NCI-H2171 treated with DMSO at 0.1 percent for 48 hours (cell line): ENCODE measurements around the gene ZCCHC3.
A peak's percentile ranks its signal among the peaks of the same experiment; 100 is the strongest.

Source experiments
- DNase-seq: peaks from one replicate; lab custom pipeline; 2025; lab: John Stamatoyannopoulos, UW

ZCCHC3 gene

GRCh38 chr20:284172-284571 is 13.2 kb upstream of the ZCCHC3 start:
- no peak for DNase-seq

DNA sequence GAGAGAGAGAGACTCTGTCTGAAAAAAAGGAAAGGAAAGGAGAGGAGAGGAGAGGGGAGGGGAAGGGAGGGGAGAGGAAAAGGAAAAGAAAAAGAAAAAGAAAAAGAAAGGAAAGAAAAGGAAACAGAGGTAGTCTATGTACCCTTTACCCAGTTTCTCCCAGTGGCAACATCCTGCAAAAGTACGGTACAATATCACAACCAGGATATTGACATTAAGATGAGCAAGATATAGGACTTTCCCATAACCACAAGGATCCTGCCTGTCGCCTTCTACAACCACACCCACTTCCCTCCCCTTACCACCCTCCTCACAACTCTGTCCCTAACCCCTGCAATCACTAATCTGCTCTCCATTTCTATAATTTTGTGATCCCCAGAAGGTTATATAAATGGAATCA is 10.9 kb upstream of the ZCCHC3 start:
- DNase-seq, result no peak

DNA sequence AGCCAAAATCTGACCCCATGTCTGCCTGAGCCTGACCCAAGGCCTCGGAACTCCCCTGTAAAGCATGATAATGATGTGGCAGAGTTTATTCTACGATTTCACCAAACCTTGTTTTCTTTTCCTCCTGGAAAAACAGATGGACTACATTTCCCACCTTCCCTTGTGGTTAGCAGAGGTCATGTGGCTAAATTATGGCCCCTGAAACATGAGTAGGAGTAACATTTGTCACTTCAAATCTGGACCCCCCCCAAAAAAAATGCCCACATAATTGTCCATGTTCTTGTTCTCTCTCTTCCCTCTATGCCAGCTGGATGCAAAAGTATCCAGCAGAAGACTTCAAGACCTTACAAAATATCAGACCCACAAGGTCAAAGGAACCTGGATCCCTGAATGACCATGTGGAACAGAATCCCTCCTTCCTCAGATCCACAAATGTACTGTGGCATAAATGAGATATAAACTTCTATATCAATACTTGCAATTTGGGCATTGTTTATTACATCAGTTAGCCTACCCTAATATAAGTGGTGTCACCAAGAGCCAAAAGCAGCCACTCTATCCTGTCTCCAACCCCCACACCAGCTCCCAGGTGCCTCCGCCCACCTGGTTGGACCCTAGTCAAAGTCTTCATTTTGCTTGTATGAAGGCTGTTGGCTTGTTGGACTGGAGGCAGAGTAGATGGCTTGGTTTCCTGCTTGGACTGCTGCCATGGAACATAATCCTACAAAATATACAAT is 8.2 kb upstream of the ZCCHC3 start:
- no peak for DNase-seq

GRCh38 chr20:289693-290083 is 7.7 kb upstream of the ZCCHC3 start:
- peak; percentile 55 for DNase-seq

DNA sequence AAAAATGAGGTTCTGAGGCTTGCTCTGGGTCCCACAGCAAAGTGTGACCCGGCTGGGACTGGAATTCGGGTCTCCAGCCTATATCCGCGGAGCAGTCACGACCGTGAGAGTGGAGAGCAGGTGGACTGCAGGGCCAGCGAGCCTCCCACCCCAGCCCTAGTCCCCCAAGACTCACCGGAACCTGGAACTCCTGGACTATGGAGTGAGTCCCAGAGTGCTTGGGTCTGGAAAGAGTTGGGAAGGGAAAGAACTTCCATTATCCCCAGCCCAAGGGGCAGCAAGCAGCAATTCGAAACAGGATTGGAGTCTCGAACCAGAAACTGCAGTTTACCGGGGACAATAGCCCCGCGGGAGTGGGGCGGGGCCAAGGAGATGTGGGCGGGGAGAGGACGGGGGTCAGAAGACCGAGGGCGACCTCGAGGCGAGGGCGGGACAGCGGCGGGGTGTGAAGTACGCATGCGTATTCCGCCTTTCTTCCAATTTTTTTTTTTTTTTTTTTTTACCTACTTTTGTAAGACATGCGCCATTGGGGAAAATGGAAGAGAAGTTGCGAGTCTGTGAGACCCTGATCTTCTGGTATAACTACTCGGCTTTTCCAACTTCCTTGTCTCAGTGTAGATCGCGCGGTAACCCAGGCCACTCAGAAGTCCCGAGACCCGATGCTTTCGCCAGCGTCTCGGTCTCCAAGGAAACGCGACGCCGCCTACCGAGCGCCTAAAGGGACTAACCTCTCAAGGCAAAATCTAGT is 7.1 kb upstream of the ZCCHC3 start, which contains the start of gene C20orf96:
Gene C20orf96, minus strand, starts transcription at position 667 of the 748 bp plus-strand sequence. Its CDS starts 140 bp downstream, at position 527.
- peak; percentile 90 for DNase-seq

DNA sequence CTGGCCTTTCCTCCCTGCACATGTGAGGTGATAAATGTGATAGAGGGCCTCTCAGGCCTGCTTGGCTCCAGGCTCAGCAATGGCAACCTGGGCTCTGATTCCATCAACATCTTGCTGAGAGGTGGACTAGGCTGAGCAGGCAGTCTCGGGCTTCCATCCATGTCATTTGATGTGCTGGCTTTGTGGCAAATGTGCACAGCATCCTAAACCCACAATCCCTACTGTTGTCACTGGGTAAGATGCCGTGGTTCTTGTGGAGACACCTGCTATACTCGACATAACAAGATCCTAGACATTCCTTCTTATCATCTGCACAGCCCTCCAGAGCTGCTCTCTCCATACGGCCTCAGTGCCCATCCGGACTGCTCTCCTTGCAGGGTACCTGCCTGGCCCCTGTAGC is 2.8 kb upstream of the ZCCHC3 start:
- DNase-seq, result no peak

DNA sequence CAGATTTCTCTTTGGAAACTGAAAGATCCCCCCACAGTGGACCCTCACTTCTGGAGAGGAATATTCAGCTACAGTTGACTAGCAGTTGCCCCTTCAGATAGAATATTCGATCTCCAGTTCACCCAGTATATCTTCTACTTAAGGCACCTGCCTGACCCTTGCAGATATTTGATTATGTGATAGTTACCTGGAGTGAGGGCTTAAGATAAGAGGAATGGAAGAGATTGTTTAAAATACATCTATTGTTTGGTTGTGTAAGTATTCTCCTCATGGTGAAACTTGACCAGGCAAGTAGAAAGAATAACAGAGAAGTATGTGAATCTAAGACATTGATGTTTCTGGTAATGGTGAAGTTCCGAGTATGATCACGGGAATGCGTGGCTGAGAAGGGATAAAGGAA is 1.6 kb upstream of the ZCCHC3 start:
- DNase-seq, result no peak

GRCh38 chr20:297925-298775 is 780 bp downstream of the ZCCHC3 start:
- DNase-seq, result peak; percentile 53

- no peak for DNase-seq
Observed at GRCh38 chr20:298776-299391, 1.5 kb downstream of the ZCCHC3 start.

GRCh38 chr20:300345-300990 is 3.1 kb downstream of the ZCCHC3 start:
- DNase-seq, result no peak

DNA sequence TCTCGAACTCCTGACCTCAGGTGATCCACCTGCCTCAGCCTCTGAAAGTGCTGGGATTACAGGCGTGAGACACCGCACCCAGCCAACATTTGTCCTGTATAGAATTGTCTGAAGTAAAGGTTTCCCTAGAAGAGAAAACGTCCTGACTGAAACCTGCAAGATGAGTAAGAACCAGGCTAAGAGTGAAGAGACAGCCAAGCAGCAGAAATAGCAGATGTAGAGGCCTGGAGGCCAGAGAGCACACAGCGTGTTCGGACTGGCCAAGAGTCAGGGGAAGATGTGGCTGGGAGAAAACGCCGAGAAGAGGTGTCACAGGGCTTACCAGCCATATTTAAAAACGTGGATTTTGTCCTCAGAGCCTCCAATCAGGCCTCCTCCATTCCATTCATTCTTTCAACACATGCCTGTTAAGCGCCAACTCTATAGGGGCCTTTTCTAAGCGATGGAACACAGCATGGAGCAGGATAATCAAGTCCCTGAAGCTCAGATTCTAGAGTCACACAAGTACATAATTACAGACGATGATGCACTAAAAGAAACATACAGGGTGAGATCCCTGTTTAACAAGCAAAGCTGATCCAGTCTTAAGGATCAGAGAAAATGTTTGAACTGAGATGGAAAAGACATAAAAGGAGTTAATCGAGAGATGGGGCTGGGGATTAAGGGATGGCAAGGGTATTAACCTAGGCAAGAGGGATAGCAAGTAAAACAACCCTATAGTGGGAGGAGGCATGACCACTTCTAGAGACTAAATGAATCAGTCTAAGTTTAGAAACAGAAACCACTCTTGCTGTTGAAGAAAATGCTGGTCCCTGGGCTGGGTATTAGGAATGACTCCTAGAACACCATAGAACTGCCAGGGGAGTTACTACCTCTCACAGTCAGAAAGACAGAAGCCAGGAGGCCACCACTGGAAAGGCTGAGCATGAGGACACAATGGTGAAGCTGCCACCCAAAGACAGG is 4.8 kb downstream of the ZCCHC3 start:
- DNase-seq, result no peak

DNA sequence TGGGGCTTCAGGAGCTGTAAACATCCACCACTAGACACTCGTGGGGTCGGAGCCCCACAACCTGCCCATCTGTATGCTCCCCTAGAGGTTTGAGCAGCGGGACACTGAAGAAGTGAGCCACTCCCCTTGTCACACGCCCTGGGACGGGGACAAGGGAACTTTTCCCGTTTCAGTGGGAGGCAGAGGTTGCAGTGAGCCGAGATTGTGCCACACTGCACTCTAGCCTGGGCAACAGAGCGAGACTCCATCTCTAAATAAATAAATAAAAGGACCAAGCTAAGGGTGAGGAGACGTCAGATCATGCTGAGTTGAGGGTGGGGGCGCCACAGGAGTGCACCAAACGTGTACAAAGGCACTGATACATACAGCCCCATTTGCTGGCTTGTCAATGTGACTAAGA is 8.4 kb downstream of the ZCCHC3 start:
- DNase-seq, result no peak

DNA sequence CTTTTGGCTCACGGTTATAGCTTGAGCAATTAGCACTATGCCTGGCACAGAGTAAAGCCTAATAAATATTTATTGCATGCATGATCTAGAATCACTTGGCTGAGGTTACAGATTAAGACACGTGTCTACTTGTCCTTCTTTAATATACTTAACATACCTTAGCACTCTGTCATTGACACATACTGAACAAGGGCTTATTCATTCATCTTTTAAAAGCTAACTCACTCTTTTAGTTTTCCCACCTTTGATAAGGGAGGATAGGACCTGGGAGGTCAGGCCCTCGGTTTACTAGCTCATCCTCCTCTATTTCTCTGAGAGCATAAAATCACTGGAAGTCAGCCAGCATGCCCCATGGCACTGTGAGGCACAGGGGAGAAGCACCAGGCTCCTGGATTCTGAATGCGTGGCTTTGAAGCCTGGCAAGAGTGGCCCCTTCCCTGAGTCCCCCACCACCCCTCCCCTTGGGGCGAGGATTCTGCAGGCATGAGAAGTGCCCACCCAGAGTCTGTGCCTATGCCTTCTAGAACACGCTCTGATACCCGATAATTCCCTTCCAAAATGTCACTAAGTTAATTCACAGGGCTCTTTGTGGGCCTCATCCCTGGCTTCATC is 11.2 kb downstream of the ZCCHC3 start:
- no peak for DNase-seq

- DNase-seq, result peak; percentile 41
Observed at GRCh38 chr20:309306-309840, 12.0 kb downstream of the ZCCHC3 start.

GRCh38 chr20:309841-310644 is 12.7 kb downstream of the ZCCHC3 start:
- peak; percentile 100 for DNase-seq

GRCh38 chr20:310645-311044 is 13.3 kb downstream of the ZCCHC3 start:
- no peak for DNase-seq

DNA sequence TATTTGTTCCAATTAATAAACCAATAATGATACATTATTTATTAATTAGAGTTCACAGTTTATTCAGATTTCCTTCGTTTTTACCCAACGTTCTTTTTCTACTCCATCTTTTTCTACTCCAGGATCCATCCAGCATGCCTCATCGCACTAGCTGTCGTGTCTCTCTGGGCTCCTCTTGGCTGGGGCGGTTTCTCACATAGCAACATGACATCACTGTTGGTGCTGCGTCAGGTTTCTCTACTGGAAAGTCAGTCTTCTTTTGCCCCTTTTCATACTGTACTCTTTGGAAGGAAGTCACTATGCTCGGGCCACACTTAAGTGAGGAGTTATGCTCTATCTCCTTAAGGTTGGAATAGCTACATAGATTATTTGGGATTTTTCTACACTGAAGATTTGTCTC is 14.2 kb downstream of the ZCCHC3 start:
- no peak for DNase-seq

GRCh38 chr20:312067-312466 is 14.7 kb downstream of the ZCCHC3 start:
- DNase-seq, result no peak

DNA sequence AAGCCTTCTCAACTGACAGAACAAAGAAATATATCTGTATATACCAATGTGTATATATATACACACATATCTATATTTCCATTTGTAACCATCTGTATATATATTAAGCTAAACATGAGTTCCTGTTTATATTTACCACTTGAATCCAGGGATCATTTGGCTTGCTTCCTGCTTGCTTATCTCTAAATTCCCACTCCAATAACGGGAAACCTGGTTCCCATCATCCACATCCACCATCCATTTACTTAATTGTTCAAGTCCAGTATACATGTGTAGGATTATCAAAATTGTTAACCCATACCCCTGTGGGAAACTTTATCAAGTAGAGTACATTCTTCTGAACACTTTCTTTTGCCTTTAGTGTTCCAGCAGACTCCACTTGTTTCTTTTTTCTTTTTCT is 15.5 kb downstream of the ZCCHC3 start:
- DNase-seq, result no peak
